ENCODE results near the gene C6orf136. TPM values are rescaled to one million over a fixed set of nuclear protein-coding genes. Genes with fewer than 3 reads are reported as not detected.
A peak's percentile ranks its signal among the peaks of the same experiment; 100 is the strongest.

C6orf136 gene
- total RNA-seq, 1 experiment from 2014 or later = 34.8 TPM

GRCh38 chr6:30686009-30686907 is 39.3 kb downstream of the C6orf136 start, which contains the start of gene PPP1R18:
Gene PPP1R18, minus strand, starts transcription at chr6:30686645. Its CDS starts 627 bp downstream, at chr6:30686018.
- Histone ChIP-seq H3K4me3 (replicated peaks in 1 of 2; ENCODE audit: low read depth in 1 of 2, low read length in 2 of 2) (peak within 1 kb of the TSS; percentile 87 to 98), H3K79me2 (ENCODE audit: insufficient read depth, low read length) (peaks cover 50% of the 10 kb centered on the region), H2AFZ (ENCODE audit: low read depth, low read length, poor library complexity, severe bottlenecking) (no peak within 1 kb of the TSS), H3K27ac (ENCODE audit: low read depth, low read length) (peak within 1 kb of the TSS; percentile 98), H4K20me1 (ENCODE audit: insufficient read depth) (no peaks in the 10 kb centered on the region), H3K4me1 (ENCODE audit: control insufficient read depth in 1 of 2, insufficient read depth in 2 of 2, low read length in 2 of 2) (peaks cover 60 to 86% of the 10 kb centered on the region in 2 experiments), H3K36me3 (ENCODE audit: control insufficient read depth in 1 of 2, insufficient read depth in 2 of 2, low read length in 2 of 2) (no peaks in the 10 kb centered on the region), H3K27me3 (ENCODE audit: insufficient read depth, low read length) (no peaks in the 10 kb centered on the region), H3K9ac (ENCODE audit: low read length) (peak within 1 kb of the TSS; percentile 95), H3K4me2 (ENCODE audit: low read length) (peak within 1 kb of the TSS; percentile 98), H3K9me2 (ENCODE audit: insufficient read depth) (no peaks in the 10 kb centered on the region), H3K9me3 (ENCODE audit: control insufficient read depth in 1 of 2, insufficient read depth in 1 of 2, low read depth in 1 of 2, low read length in 2 of 2) (no peaks in the 10 kb centered on the region)
- POLR2A ChIA-PET = no interaction called here
- DNase-seq (ENCODE audit: low read depth, low spot score) = no peak
- TSS peak; percentile 53 for BruUV-seq (replicated peaks)
- intact Hi-C loops (cut with micrococcal nuclease) = loop anchor here (2.0 kb wide), 1 partner anchor 35 kb away; the partner anchor contains the start of gene TUBB
- RAD21 ChIA-PET (ENCODE audit: low non-redundant PET in 1 of 2, low total read pairs in 2 of 2, uncharacterized antibody in 2 of 2, unreplicated experiment in 2 of 2) = no interaction called here
- ATAC-seq = peak; percentile 29
- TF ChIP-seq SP1 (IDR thresholded peaks at IDR 0.05; ENCODE audit: low read depth) (no peak), POLR2AphosphoS5 (IDR thresholded peaks at IDR 0.05; ENCODE audit: low read depth, low read length) (peak; percentile 44)
- CTCF ChIA-PET = no interaction called here

- Histone ChIP-seq H3K79me2 (ENCODE audit: insufficient read depth, low read length) (peaks cover 43% of the 10 kb centered on the region), H3K9me3 (ENCODE audit: control insufficient read depth in 1 of 2, insufficient read depth in 1 of 2, low read depth in 1 of 2, low read length in 2 of 2) (no peaks in the 10 kb centered on the region), H3K4me1 (ENCODE audit: control insufficient read depth in 1 of 2, insufficient read depth in 2 of 2, low read length in 2 of 2) (peaks cover 62 to 86% of the 10 kb centered on the region in 2 experiments), H3K27me3 (ENCODE audit: insufficient read depth, low read length) (no peaks in the 10 kb centered on the region), H4K20me1 (ENCODE audit: insufficient read depth) (no peaks in the 10 kb centered on the region), H3K36me3 (ENCODE audit: control insufficient read depth in 1 of 2, insufficient read depth in 2 of 2, low read length in 2 of 2) (no peaks in the 10 kb centered on the region), H3K4me2 (ENCODE audit: low read length) (peak overlapping the region; percentile 98), H3K9ac (ENCODE audit: low read length) (peak overlapping the region; percentile 95), H3K27ac (ENCODE audit: low read depth, low read length) (peak overlapping the region; percentile 98), H2AFZ (ENCODE audit: low read depth, low read length, poor library complexity, severe bottlenecking) (no peak overlapping the region), H3K9me2 (ENCODE audit: insufficient read depth) (no peaks in the 10 kb centered on the region), H3K4me3 (replicated peaks in 1 of 2; ENCODE audit: low read depth in 1 of 2, low read length in 2 of 2) (peak overlapping the region; percentile 87 to 98)
- no TSS peak for BruUV-seq (replicated peaks)
- peak; percentile 69 for ATAC-seq
- TF ChIP-seq ZFX (IDR thresholded peaks at IDR 0.05) (no peak), POLR2AphosphoS5 (IDR thresholded peaks at IDR 0.05; ENCODE audit: low read depth, low read length) (peak; percentile 84), YY1 (IDR thresholded peaks at IDR 0.05; ENCODE audit: extremely low read depth, insufficient replicate concordance, low read depth, low read length) (peak; percentile 27), CBX3 (IDR thresholded peaks at IDR 0.05; ENCODE audit: low read depth) (no peak), POLR2A (IDR thresholded peaks at IDR 0.05; ENCODE audit: borderline replicate concordance, extremely low read depth, insufficient read depth, insufficient read length) (peak; percentile 67), EGR1 (IDR thresholded peaks at IDR 0.05; ENCODE audit: low read depth) (no peak), SIN3A (IDR thresholded peaks at IDR 0.05; ENCODE audit: low read depth) (no peak), JUND (IDR thresholded peaks at IDR 0.05) (no peak), CEBPB (IDR thresholded peaks at IDR 0.05; ENCODE audit: low read depth) (no peak)
- DNase-seq (ENCODE audit: low read depth, low spot score) = no peak
- ChIA-PET RAD21 (ENCODE audit: low non-redundant PET in 1 of 2, low total read pairs in 2 of 2, uncharacterized antibody in 2 of 2, unreplicated experiment in 2 of 2) (interaction anchor here in 1 of 2 experiments (1.0 kb wide), 1 partner anchor 44 kb away, joined by 5 read pairs; no protein-coding TSS in a partner anchor), POLR2A (interaction anchor here (1.2 to 2.4 kb wide), 6 partner anchors 8 to 34 kb away, joined by 4 to 12 read pairs (median 4); partner anchors contain the start of gene MDC1), CTCF (interaction anchor here (1.6 kb wide), 2 partner anchors 8 to 35 kb away, joined by 6 to 10 read pairs; no protein-coding TSS in a partner anchor)
- intact Hi-C loops (cut with micrococcal nuclease) = loop anchor here (2.0 kb wide), 1 partner anchor 34 kb away; the partner anchor contains the start of gene TUBB
Measured at GRCh38 chr6:30686908-30687658, 40.1 kb downstream of the C6orf136 start.
